PFSK-1 (cell line): Measurements from ENCODE around the gene PLEKHD1.

Source experiments
- POLR2AphosphoS5 ChIP-seq: IDR thresholded peaks from 2 replicates; pipeline ENCODE4 v1.6.1; 2012; ENCODE audit warnings: low read depth, mild to moderate bottlenecking, control low read depth, low read length, moderate library complexity
- SIN3A ChIP-seq: IDR thresholded peaks from 2 replicates; pipeline ENCODE4 v1.6.1; 2012; ENCODE audit warnings: mild to moderate bottlenecking, low read length, moderate library complexity, borderline replicate concordance; ENCODE audit not compliant: insufficient read depth
- TF ChIP-seq, protein P1 (sequence below), 2 experiments: IDR thresholded peaks; 2 replicates each; pipeline versions ENCODE4 v1.6.1 to v1.8.0; 2011 to 2012; ENCODE audit warnings: low read depth in 2 of 2, low read length in 2 of 2, control low read depth in 1 of 2, inconsistent platforms in 1 of 2, mild to moderate bottlenecking in 1 of 2, moderate library complexity in 1 of 2; ENCODE audit not compliant: insufficient read depth in 1 of 2

DNA sequence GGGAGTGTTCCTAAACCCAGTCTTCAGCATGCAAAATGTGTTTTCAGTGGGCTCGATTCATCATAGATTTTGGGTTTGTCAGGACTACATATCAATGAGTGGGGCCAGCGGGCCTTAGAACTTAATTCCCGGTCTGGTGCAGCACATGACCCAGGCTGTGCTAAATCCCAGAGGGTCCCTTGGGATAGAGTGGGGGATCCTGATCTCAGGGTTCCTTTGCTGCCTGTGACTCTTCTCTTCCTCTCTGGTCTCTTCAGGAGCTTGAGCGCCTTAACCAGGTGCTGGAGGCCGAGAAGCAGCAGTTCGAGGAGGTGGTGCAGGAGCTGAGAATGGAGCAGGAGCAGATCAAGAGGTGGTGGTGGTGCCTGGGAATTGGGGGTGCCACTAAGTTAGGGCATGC is 37.5 kb downstream of the PLEKHD1 start:
- TF ChIP-seq POLR2AphosphoS5 (no peak), SIN3A (no peak)
- TF ChIP-seq, protein P1, sequence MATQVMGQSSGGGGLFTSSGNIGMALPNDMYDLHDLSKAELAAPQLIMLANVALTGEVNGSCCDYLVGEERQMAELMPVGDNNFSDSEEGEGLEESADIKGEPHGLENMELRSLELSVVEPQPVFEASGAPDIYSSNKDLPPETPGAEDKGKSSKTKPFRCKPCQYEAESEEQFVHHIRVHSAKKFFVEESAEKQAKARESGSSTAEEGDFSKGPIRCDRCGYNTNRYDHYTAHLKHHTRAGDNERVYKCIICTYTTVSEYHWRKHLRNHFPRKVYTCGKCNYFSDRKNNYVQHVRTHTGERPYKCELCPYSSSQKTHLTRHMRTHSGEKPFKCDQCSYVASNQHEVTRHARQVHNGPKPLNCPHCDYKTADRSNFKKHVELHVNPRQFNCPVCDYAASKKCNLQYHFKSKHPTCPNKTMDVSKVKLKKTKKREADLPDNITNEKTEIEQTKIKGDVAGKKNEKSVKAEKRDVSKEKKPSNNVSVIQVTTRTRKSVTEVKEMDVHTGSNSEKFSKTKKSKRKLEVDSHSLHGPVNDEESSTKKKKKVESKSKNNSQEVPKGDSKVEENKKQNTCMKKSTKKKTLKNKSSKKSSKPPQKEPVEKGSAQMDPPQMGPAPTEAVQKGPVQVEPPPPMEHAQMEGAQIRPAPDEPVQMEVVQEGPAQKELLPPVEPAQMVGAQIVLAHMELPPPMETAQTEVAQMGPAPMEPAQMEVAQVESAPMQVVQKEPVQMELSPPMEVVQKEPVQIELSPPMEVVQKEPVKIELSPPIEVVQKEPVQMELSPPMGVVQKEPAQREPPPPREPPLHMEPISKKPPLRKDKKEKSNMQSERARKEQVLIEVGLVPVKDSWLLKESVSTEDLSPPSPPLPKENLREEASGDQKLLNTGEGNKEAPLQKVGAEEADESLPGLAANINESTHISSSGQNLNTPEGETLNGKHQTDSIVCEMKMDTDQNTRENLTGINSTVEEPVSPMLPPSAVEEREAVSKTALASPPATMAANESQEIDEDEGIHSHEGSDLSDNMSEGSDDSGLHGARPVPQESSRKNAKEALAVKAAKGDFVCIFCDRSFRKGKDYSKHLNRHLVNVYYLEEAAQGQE (IDR thresholded peaks at IDR 0.05; ENCODE audit: insufficient read depth in 1 of 2, low read depth in 2 of 2, low read length in 2 of 2), result no peak
